Measurements from ENCODE around the gene CYP2E1.
"Not testable (repeated sequence)": the region's sequence is repeated elsewhere in the genome, so short reads cannot be mapped to it uniquely, and the experiment has no call there.

CYP2E1 gene

GRCh38 chr10:133541441-133541975 lies 14.3 kb downstream of the CYP2E1 start:
- H3K4me1 ChIP-seq (ENCODE audit: insufficient read depth, low read length): peaks cover 14% of the 10 kb centered on the region; the same call in 1 of the 2 replicates
- H3K9ac ChIP-seq (ENCODE audit: low read depth, low read length); H3K9me3 ChIP-seq (ENCODE audit: control insufficient read depth, insufficient read depth, low read length); H3K36me3 ChIP-seq (ENCODE audit: insufficient read depth, low read length): not testable (repeated sequence)

- no peaks in the 10 kb centered on the region for H3K36me3 ChIP-seq (ENCODE audit: insufficient read depth, low read length)
- H3K9ac ChIP-seq (ENCODE audit: low read depth, low read length): no peak overlapping the region
- peaks cover 14% of the 10 kb centered on the region; the same call in 1 of the 2 replicates for H3K4me1 ChIP-seq (ENCODE audit: insufficient read depth, low read length)
- H3K9me3 ChIP-seq (ENCODE audit: control insufficient read depth, insufficient read depth, low read length): no peaks in the 10 kb centered on the region; the same call in 1 of the 2 replicates
Observed at GRCh38 chr10:133544506-133544905, 17.3 kb downstream of the CYP2E1 start.

- peaks cover 6% of the 10 kb centered on the region; the same call in 1 of the 2 replicates for H3K4me1 ChIP-seq (ENCODE audit: insufficient read depth, low read length)
- no peak overlapping the region for H3K9ac ChIP-seq (ENCODE audit: low read depth, low read length)
- H3K9me3 ChIP-seq (ENCODE audit: control insufficient read depth, insufficient read depth, low read length): no peaks in the 10 kb centered on the region
- H3K36me3 ChIP-seq (ENCODE audit: insufficient read depth, low read length): no peaks in the 10 kb centered on the region
Observed at GRCh38 chr10:133554600-133554999, 27.4 kb downstream of the CYP2E1 start.

- H3K9ac ChIP-seq (ENCODE audit: low read depth, low read length): no peak overlapping the region
Observed at GRCh38 chr10:133555521-133555920, 28.4 kb downstream of the CYP2E1 start.

GRCh38 chr10:133557381-133557780 lies 30.2 kb downstream of the CYP2E1 start:
- Histone ChIP-seq H3K9ac (ENCODE audit: low read depth, low read length) (no peak overlapping the region), H3K9me3 (ENCODE audit: control insufficient read depth, insufficient read depth, low read length) (no peaks in the 10 kb centered on the region), H3K4me1 (ENCODE audit: insufficient read depth, low read length) (peaks cover 9% of the 10 kb centered on the region; the same call in 1 of the 2 replicates), H3K36me3 (ENCODE audit: insufficient read depth, low read length) (no peaks in the 10 kb centered on the region)

More at GRCh38 chr10:133555521-133555920, 28.4 kb downstream of the CYP2E1 start:
- peaks cover 6% of the 10 kb centered on the region; the same call in 1 of the 2 replicates for H3K4me1 ChIP-seq (ENCODE audit: insufficient read depth, low read length)
- H3K36me3 ChIP-seq (ENCODE audit: insufficient read depth, low read length): no peaks in the 10 kb centered on the region
- no peaks in the 10 kb centered on the region for H3K9me3 ChIP-seq (ENCODE audit: control insufficient read depth, insufficient read depth, low read length)

GRCh38 chr10:133559216-133559615 lies 32.1 kb downstream of the CYP2E1 start:
- Histone ChIP-seq H3K9me3 (ENCODE audit: control insufficient read depth, insufficient read depth, low read length) (no peaks in the 10 kb centered on the region), H3K36me3 (ENCODE audit: insufficient read depth, low read length) (no peaks in the 10 kb centered on the region), H3K9ac (ENCODE audit: low read depth, low read length) (no peak overlapping the region), H3K4me1 (ENCODE audit: insufficient read depth, low read length) (peaks cover 9% of the 10 kb centered on the region; the same call in 1 of the 2 replicates)

GRCh38 chr10:133564816-133565215 lies 37.7 kb downstream of the CYP2E1 start:
- H3K9ac ChIP-seq (ENCODE audit: low read depth, low read length): no peak overlapping the region
- peaks cover 6% of the 10 kb centered on the region; the same call in 1 of the 2 replicates for H3K9me3 ChIP-seq (ENCODE audit: control insufficient read depth, insufficient read depth, low read length)
- no peaks in the 10 kb centered on the region for H3K36me3 ChIP-seq (ENCODE audit: insufficient read depth, low read length)
- H3K4me1 ChIP-seq (ENCODE audit: insufficient read depth, low read length): 0 out of 2 replicates have a peak, but pooled peaks cover 3% of the 10 kb centered on the region

GRCh38 chr10:133565441-133566294 lies 38.5 kb downstream of the CYP2E1 start, which contains the start of gene SYCE1:
Gene SYCE1 (minus strand): TSS chr10:133565583. CDS start chr10:133565529, 54 bp downstream.
- Histone ChIP-seq H3K36me3 (ENCODE audit: insufficient read depth, low read length) (no peaks in the 10 kb centered on the region), H3K9ac (ENCODE audit: low read depth, low read length) (no peak within 1 kb of the TSS), H3K4me1 (ENCODE audit: insufficient read depth, low read length) (0 out of 2 replicates have a peak, but pooled peaks cover 3% of the 10 kb centered on the region), H3K9me3 (ENCODE audit: control insufficient read depth, insufficient read depth, low read length) (peaks cover 6% of the 10 kb centered on the region; the same call in 1 of the 2 replicates)

GRCh38 chr10:133567119-133567518 lies 40.0 kb downstream of the CYP2E1 start:
- H3K4me1 ChIP-seq (ENCODE audit: insufficient read depth, low read length): no peaks in the 10 kb centered on the region
- H3K36me3 ChIP-seq (ENCODE audit: insufficient read depth, low read length): no peaks in the 10 kb centered on the region
- no peak overlapping the region for H3K9ac ChIP-seq (ENCODE audit: low read depth, low read length)
- peaks cover 6% of the 10 kb centered on the region; the same call in 1 of the 2 replicates for H3K9me3 ChIP-seq (ENCODE audit: control insufficient read depth, insufficient read depth, low read length)

- no peaks in the 10 kb centered on the region for H3K4me1 ChIP-seq (ENCODE audit: insufficient read depth, low read length)
- peaks cover 6% of the 10 kb centered on the region; the same call in 1 of the 2 replicates for H3K9me3 ChIP-seq (ENCODE audit: control insufficient read depth, insufficient read depth, low read length)
- no peaks in the 10 kb centered on the region for H3K36me3 ChIP-seq (ENCODE audit: insufficient read depth, low read length)
- no peak overlapping the region for H3K9ac ChIP-seq (ENCODE audit: low read depth, low read length)
Observed at GRCh38 chr10:133567609-133568286, 40.6 kb downstream of the CYP2E1 start.

GRCh38 chr10:133568287-133568614 lies 41.1 kb downstream of the CYP2E1 start:
- H3K4me1 ChIP-seq (ENCODE audit: insufficient read depth, low read length): no peaks in the 10 kb centered on the region
- H3K9ac ChIP-seq (ENCODE audit: low read depth, low read length): no peak overlapping the region
- H3K9me3 ChIP-seq (ENCODE audit: control insufficient read depth, insufficient read depth, low read length): peaks cover 10% of the 10 kb centered on the region
- no peaks in the 10 kb centered on the region for H3K36me3 ChIP-seq (ENCODE audit: insufficient read depth, low read length)

- not testable (repeated sequence) for H3K4me1 ChIP-seq (ENCODE audit: insufficient read depth, low read length); H3K9ac ChIP-seq (ENCODE audit: low read depth, low read length); H3K36me3 ChIP-seq (ENCODE audit: insufficient read depth, low read length)
- peaks cover 15% of the 10 kb centered on the region for H3K9me3 ChIP-seq (ENCODE audit: control insufficient read depth, insufficient read depth, low read length)
Observed at GRCh38 chr10:133568831-133569527, 41.8 kb downstream of the CYP2E1 start.

- peaks cover 15% of the 10 kb centered on the region for H3K9me3 ChIP-seq (ENCODE audit: control insufficient read depth, insufficient read depth, low read length)
- not testable (repeated sequence) for H3K9ac ChIP-seq (ENCODE audit: low read depth, low read length); H3K36me3 ChIP-seq (ENCODE audit: insufficient read depth, low read length); H3K4me1 ChIP-seq (ENCODE audit: insufficient read depth, low read length)
Observed at GRCh38 chr10:133569801-133570200, 42.6 kb downstream of the CYP2E1 start.

GRCh38 chr10:133572055-133572454 lies 44.9 kb downstream of the CYP2E1 start:
- not testable (repeated sequence) for H3K9ac ChIP-seq (ENCODE audit: low read depth, low read length); H3K36me3 ChIP-seq (ENCODE audit: insufficient read depth, low read length); H3K4me1 ChIP-seq (ENCODE audit: insufficient read depth, low read length)
- peaks cover 12% of the 10 kb centered on the region for H3K9me3 ChIP-seq (ENCODE audit: control insufficient read depth, insufficient read depth, low read length)
